Stomach (tissue), 4 donors: ENCODE results near the gene USP24.

Source experiments
- EP300 ChIP-seq: sonication (generic); formaldehyde crosslinking; IDR thresholded peaks from one replicate; pipeline ENCODE4 v1.6.1; 2017; ENCODE audit warnings: antibody characterized with exemption
- POLR2A ChIP-seq, 4 donors: fragments of 450-650 bp; IDR thresholded peaks; one replicate each; pipeline ENCODE4 v1.6.1; 2016; ENCODE audit warnings: antibody characterized with exemption in 4 of 4, control low read depth in 2 of 4, mild to moderate bottlenecking in 1 of 4, moderate library complexity in 1 of 4
- TF ChIP-seq, protein P1 (sequence below), 7 experiments: fragments of 450-650 bp in 4 of 7; fragments of 200-600 bp in 3 of 7; sonication (generic) in 3 of 7; IDR thresholded peaks; one replicate each; pipeline ENCODE4 v1.5.1; 2016 to 2019; ENCODE audit warnings: antibody characterized with exemption in 7 of 7, control low read depth in 2 of 7, mild to moderate bottlenecking in 1 of 7

DNA sequence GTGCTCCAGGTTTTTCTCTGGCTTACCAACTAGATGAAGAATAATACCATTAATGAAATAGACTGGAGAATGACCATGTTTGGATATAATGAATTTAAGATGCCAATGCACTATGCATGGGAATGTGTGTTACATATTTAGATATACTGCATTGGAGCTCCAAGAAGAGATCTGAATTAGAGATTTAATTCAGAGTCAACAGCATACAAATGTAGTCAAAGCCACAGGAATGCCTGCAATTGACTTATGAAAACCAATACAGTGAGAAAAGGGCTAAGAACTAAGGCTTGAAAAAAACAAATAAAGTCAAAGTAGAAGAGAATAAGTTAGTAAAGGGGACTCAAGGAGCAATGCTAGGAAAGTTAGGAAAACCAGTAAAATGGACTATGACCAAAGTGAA, 59.1 kb downstream of the USP24 start:
- TF ChIP-seq, protein P1, sequence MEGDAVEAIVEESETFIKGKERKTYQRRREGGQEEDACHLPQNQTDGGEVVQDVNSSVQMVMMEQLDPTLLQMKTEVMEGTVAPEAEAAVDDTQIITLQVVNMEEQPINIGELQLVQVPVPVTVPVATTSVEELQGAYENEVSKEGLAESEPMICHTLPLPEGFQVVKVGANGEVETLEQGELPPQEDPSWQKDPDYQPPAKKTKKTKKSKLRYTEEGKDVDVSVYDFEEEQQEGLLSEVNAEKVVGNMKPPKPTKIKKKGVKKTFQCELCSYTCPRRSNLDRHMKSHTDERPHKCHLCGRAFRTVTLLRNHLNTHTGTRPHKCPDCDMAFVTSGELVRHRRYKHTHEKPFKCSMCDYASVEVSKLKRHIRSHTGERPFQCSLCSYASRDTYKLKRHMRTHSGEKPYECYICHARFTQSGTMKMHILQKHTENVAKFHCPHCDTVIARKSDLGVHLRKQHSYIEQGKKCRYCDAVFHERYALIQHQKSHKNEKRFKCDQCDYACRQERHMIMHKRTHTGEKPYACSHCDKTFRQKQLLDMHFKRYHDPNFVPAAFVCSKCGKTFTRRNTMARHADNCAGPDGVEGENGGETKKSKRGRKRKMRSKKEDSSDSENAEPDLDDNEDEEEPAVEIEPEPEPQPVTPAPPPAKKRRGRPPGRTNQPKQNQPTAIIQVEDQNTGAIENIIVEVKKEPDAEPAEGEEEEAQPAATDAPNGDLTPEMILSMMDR (IDR thresholded peaks at IDR 0.05): no peak
- TF ChIP-seq POLR2A (IDR thresholded peaks at IDR 0.05) (no peak), EP300 (no peak)
